ENCODE data around the gene PLA2G4E.

PLA2G4E gene

GRCh38 chr15:41984622-41985021 is 36.2 kb downstream of the PLA2G4E start:
- Histone ChIP-seq H3K9ac (no peak overlapping the region), H3K4me2 (ENCODE audit: low read length) (no peak overlapping the region), H3K79me2 (no peaks in the 10 kb centered on the region), H2AFZ (no peak overlapping the region), H3K4me1 (peaks cover 15% of the 10 kb centered on the region), H3K9me3 (ENCODE audit: control insufficient read depth, low read length) (no peaks in the 10 kb centered on the region), H3K36me3 (ENCODE audit: control insufficient read depth, insufficient read depth, low read length) (no peaks in the 10 kb centered on the region), H3K27me3 (ENCODE audit: control insufficient read depth, insufficient read depth, low read length) (no peaks in the 10 kb centered on the region), H3K27ac (no peak overlapping the region), H3K4me3 (ENCODE audit: low read depth, low read length) (no peak overlapping the region)
- TF ChIP-seq CTCF (IDR thresholded peaks at IDR 0.05): no peak

- no peak overlapping the region for H2AFZ ChIP-seq
Observed at GRCh38 chr15:41983621-41984571, 36.9 kb downstream of the PLA2G4E start.

GRCh38 chr15:41983221-41983620 is 37.6 kb downstream of the PLA2G4E start:
- H3K9ac ChIP-seq: no peak overlapping the region
- no peak for TF ChIP-seq CTCF (IDR thresholded peaks at IDR 0.05)

More at GRCh38 chr15:41983621-41984571, 36.9 kb downstream of the PLA2G4E start:
- no peak overlapping the region for H3K27ac ChIP-seq
- peaks cover 15% of the 10 kb centered on the region for H3K4me1 ChIP-seq
- no peaks in the 10 kb centered on the region for H3K9me3 ChIP-seq (ENCODE audit: control insufficient read depth, low read length)
- no peaks in the 10 kb centered on the region for H3K79me2 ChIP-seq
- H3K27me3 ChIP-seq (ENCODE audit: control insufficient read depth, insufficient read depth, low read length): no peaks in the 10 kb centered on the region
- TF ChIP-seq CTCF (IDR thresholded peaks at IDR 0.05): no peak
- H3K4me2 ChIP-seq (ENCODE audit: low read length): no peak overlapping the region
- no peak overlapping the region for H3K9ac ChIP-seq
- no peak overlapping the region for H3K4me3 ChIP-seq (ENCODE audit: low read depth, low read length)
- H3K36me3 ChIP-seq (ENCODE audit: control insufficient read depth, insufficient read depth, low read length): no peaks in the 10 kb centered on the region

GRCh38 chr15:41982133-41982930 is 38.5 kb downstream of the PLA2G4E start:
- no peaks in the 10 kb centered on the region for H3K9me3 ChIP-seq (ENCODE audit: control insufficient read depth, low read length)
- no peaks in the 10 kb centered on the region for H3K79me2 ChIP-seq
- TF ChIP-seq CTCF (IDR thresholded peaks at IDR 0.05): no peak
- H3K36me3 ChIP-seq (ENCODE audit: control insufficient read depth, insufficient read depth, low read length): no peaks in the 10 kb centered on the region
- peak overlapping the region; percentile 67 for H2AFZ ChIP-seq
- no peaks in the 10 kb centered on the region for H3K27me3 ChIP-seq (ENCODE audit: control insufficient read depth, insufficient read depth, low read length)
- H3K4me2 ChIP-seq (ENCODE audit: low read length): no peak overlapping the region
- no peak overlapping the region for H3K4me3 ChIP-seq (ENCODE audit: low read depth, low read length)
- H3K27ac ChIP-seq: peak overlapping the region; percentile 39
- peaks cover 15% of the 10 kb centered on the region for H3K4me1 ChIP-seq
- H3K9ac ChIP-seq: no peak overlapping the region

More at GRCh38 chr15:41983221-41983620, 37.6 kb downstream of the PLA2G4E start:
- Histone ChIP-seq H3K79me2 (no peaks in the 10 kb centered on the region), H3K36me3 (ENCODE audit: control insufficient read depth, insufficient read depth, low read length) (no peaks in the 10 kb centered on the region), H3K4me3 (ENCODE audit: low read depth, low read length) (no peak overlapping the region), H3K9me3 (ENCODE audit: control insufficient read depth, low read length) (no peaks in the 10 kb centered on the region), H3K4me2 (ENCODE audit: low read length) (no peak overlapping the region), H2AFZ (no peak overlapping the region), H3K4me1 (peaks cover 15% of the 10 kb centered on the region), H3K27me3 (ENCODE audit: control insufficient read depth, insufficient read depth, low read length) (no peaks in the 10 kb centered on the region), H3K27ac (no peak overlapping the region)
